Vagina (tissue), 2 donors: Measurements from ENCODE around the gene ADGRA3. TPM values are rescaled to one million over a fixed set of nuclear protein-coding genes. Genes with fewer than 3 reads are reported as not detected.

Experiments
- DNase-seq, 2 donors: peaks; one replicate each; pipeline ENCODE4 v3.0.0-alpha.2; 2017; ENCODE audit errors: extremely low spot score in 2 of 2
- H3K27ac ChIP-seq: fragments of 200-600 bp; sonication (generic); one replicate; pipeline ENCODE4 v1.5.1; 2019
- H3K27me3 ChIP-seq: fragments of 200-600 bp; sonication (generic); one replicate; pipeline ENCODE4 v1.5.1; 2019
- H3K36me3 ChIP-seq, 2 donors: fragments of 200-600 bp; sonication (generic); one replicate each; pipeline ENCODE4 v1.5.1; 2017 to 2019
- H3K4me1 ChIP-seq: fragments of 200-600 bp; sonication (generic); one replicate; pipeline ENCODE4 v1.5.1; 2019
- H3K4me3 ChIP-seq, 2 donors: fragments of 200-600 bp; sonication (generic); 1 replicate in 1 of 2; 2 replicates in 1 of 2; pipeline ENCODE4 v1.5.1; 2016 to 2019
- H3K9me3 ChIP-seq: fragments of 200-600 bp; sonication (generic); one replicate; pipeline ENCODE4 v1.5.1; 2019
- CTCF ChIP-seq, 3 experiments: fragments of 450-650 bp in 2 of 3; fragments of 200-600 bp in 1 of 3; sonication (generic) in 1 of 3; IDR thresholded peaks; one replicate each; pipeline ENCODE4 v1.5.1; 2017 to 2019; ENCODE audit warnings: antibody characterized with exemption in 3 of 3, mild to moderate bottlenecking in 2 of 3, moderate library complexity in 2 of 3
- POLR2A ChIP-seq, 2 donors: fragments of 450-650 bp; IDR thresholded peaks; one replicate each; pipeline ENCODE4 v1.6.1; 2017; ENCODE audit warnings: antibody characterized with exemption in 2 of 2, mild to moderate bottlenecking in 2 of 2, moderate library complexity in 2 of 2
- POLR2AphosphoS5 ChIP-seq, 2 donors: sonication (generic); formaldehyde crosslinking; IDR thresholded peaks; one replicate each; pipeline ENCODE4 v1.9.0; 2017; ENCODE audit warnings: antibody characterized with exemption in 2 of 2, mild to moderate bottlenecking in 2 of 2, low read depth in 1 of 2; ENCODE audit not compliant: insufficient read depth in 1 of 2
- intact Hi-C: fragments of 100-400 bp; cut with DNase I; formaldehyde crosslinking; loops from one replicate; pipeline ENCODE4 v1.15.1; 2023
- total RNA-seq: library from RNA; depleted of rRNA; stranded (reverse); fragments of >200 nt; gene quantifications from one replicate; pipeline ENCODE4 v1.2.3, GENCODE V29; 2016

Gene ADGRA3
- total RNA-seq, 1 donor from 2014 or later, result 23.3 TPM

- intact Hi-C loops, result no loop called here
- no peak for TF ChIP-seq POLR2A (IDR thresholded peaks at IDR 0.05)
- TF ChIP-seq CTCF (IDR thresholded peaks at IDR 0.05), result no peak
- TF ChIP-seq POLR2AphosphoS5 (IDR thresholded peaks at IDR 0.05; ENCODE audit: insufficient read depth in 1 of 2, low read depth in 1 of 2), result no peak
- H3K27ac ChIP-seq, result no peak overlapping the region
- no peaks in the 10 kb centered on the region for H3K4me1 ChIP-seq
- H3K27me3 ChIP-seq, result no peaks in the 10 kb centered on the region
- H3K4me3 ChIP-seq, result no peak overlapping the region
- no peaks in the 10 kb centered on the region for H3K9me3 ChIP-seq
- H3K36me3 ChIP-seq, result no peaks in the 10 kb centered on the region
- DNase-seq, result no peak
Measured at GRCh38 chr4:22473268-22473667, 42.6 kb downstream of the ADGRA3 start.

GRCh38 chr4:22471999-22472461 is 43.8 kb downstream of the ADGRA3 start:
- Histone ChIP-seq H3K36me3 (no peaks in the 10 kb centered on the region), H3K4me3 (no peak overlapping the region), H3K9me3 (no peaks in the 10 kb centered on the region), H3K4me1 (no peaks in the 10 kb centered on the region), H3K27ac (no peak overlapping the region), H3K27me3 (no peaks in the 10 kb centered on the region)
- DNase-seq, result no peak
- intact Hi-C loops, result no loop called here
- TF ChIP-seq POLR2AphosphoS5 (IDR thresholded peaks at IDR 0.05; ENCODE audit: insufficient read depth in 1 of 2, low read depth in 1 of 2) (no peak), POLR2A (IDR thresholded peaks at IDR 0.05) (no peak), CTCF (IDR thresholded peaks at IDR 0.05) (no peak)

DNA sequence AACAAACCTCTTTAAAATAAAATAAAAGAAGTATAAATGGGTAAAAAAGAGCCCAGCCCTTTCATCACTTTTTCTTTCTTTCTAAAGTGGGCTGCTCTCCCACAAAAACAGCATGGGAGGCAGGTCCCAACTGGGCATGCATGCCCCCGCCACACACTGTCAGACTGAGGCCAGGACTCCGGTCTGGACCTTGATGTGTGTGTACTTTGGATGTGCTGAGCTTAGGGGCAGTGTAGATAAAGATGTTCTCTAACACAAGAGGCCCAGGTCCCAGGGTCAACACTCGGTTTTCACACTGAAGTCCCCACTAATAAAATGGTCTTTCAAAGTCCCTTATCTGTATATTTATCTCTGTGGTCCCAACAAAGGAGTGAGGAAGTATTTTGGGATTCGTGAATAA is 44.4 kb downstream of the ADGRA3 start:
- DNase-seq, result no peak
- H3K4me3 ChIP-seq, result no peak overlapping the region
- H3K4me1 ChIP-seq, result no peaks in the 10 kb centered on the region
- no peaks in the 10 kb centered on the region for H3K27me3 ChIP-seq
- no peaks in the 10 kb centered on the region for H3K36me3 ChIP-seq
- no peaks in the 10 kb centered on the region for H3K9me3 ChIP-seq
- H3K27ac ChIP-seq, result no peak overlapping the region
- TF ChIP-seq POLR2AphosphoS5 (IDR thresholded peaks at IDR 0.05; ENCODE audit: insufficient read depth in 1 of 2, low read depth in 1 of 2), result no peak
- TF ChIP-seq CTCF (IDR thresholded peaks at IDR 0.05), result no peak
- TF ChIP-seq POLR2A (IDR thresholded peaks at IDR 0.05), result no peak
- intact Hi-C loops, result no loop called here

- no peak for DNase-seq
- no peak overlapping the region for H3K27ac ChIP-seq
- TF ChIP-seq POLR2AphosphoS5 (IDR thresholded peaks at IDR 0.05; ENCODE audit: insufficient read depth in 1 of 2, low read depth in 1 of 2), result no peak
- TF ChIP-seq CTCF (IDR thresholded peaks at IDR 0.05), result no peak
- no peak for TF ChIP-seq POLR2A (IDR thresholded peaks at IDR 0.05)
- H3K27me3 ChIP-seq, result no peaks in the 10 kb centered on the region
- H3K9me3 ChIP-seq, result no peaks in the 10 kb centered on the region
- no peaks in the 10 kb centered on the region for H3K36me3 ChIP-seq
- H3K4me3 ChIP-seq, result no peak overlapping the region
- intact Hi-C loops, result no loop called here
- no peaks in the 10 kb centered on the region for H3K4me1 ChIP-seq
Measured at GRCh38 chr4:22466581-22466980, 49.3 kb downstream of the ADGRA3 start.

- Histone ChIP-seq H3K27me3 (no peaks in the 10 kb centered on the region), H3K9me3 (no peaks in the 10 kb centered on the region), H3K4me3 (no peak overlapping the region), H3K4me1 (no peaks in the 10 kb centered on the region), H3K36me3 (no peaks in the 10 kb centered on the region), H3K27ac (no peak overlapping the region)
- intact Hi-C loops, result no loop called here
- TF ChIP-seq POLR2AphosphoS5 (IDR thresholded peaks at IDR 0.05; ENCODE audit: insufficient read depth in 1 of 2, low read depth in 1 of 2) (no peak), POLR2A (IDR thresholded peaks at IDR 0.05) (no peak), CTCF (IDR thresholded peaks at IDR 0.05) (no peak)
- DNase-seq, result no peak
Measured at GRCh38 chr4:22465996-22466395, 49.9 kb downstream of the ADGRA3 start.
